B cell (primary cell): Measurements from ENCODE around the gene HNF1B. TPM values are rescaled to one million over a fixed set of nuclear protein-coding genes. Genes with fewer than 3 reads are reported as not detected.

Experiments used
- ATAC-seq: fragments of 200-7000 bp; cut with Tn5 transposase; one replicate; pipeline ENCODE4 v1.10.0; 2021; ENCODE audit warnings: low read depth, mild to moderate bottlenecking, moderate number of reproducible peaks, moderate library complexity
- CTCF ChIA-PET: fragments of 350-600 bp; sonication (Branson Sonifier 250); formaldehyde crosslinking; loops from one replicate; lab custom pipeline; 2021; ENCODE audit warnings: antibody characterized with exemption, inconsistent platforms; lab: Charles Lee
- POLR2A ChIA-PET: fragments of 350-600 bp; sonication (Branson Sonifier 250); formaldehyde crosslinking; loops from one replicate; lab custom pipeline; 2021; ENCODE audit warnings: antibody characterized with exemption; lab: Charles Lee
- DNase-seq: peaks from one replicate; pipeline ENCODE4 v3.0.0; 2013
- H2AFZ ChIP-seq: 2 replicates; pipeline ENCODE4 v1.6.1; 2012; ENCODE audit warnings: mild to moderate bottlenecking, low read depth, low read length; ENCODE audit not compliant: insufficient read depth, poor library complexity, severe bottlenecking
- H3K27ac ChIP-seq, 2 donors: 1 replicate in 1 of 2; 2 replicates in 1 of 2; pipeline ENCODE4 v1.5.1; 2012 to 2013; ENCODE audit warnings: low read length in 2 of 2, mild to moderate bottlenecking in 2 of 2, moderate library complexity in 1 of 2
- H3K27me3 ChIP-seq, 4 experiments: fragments of 200-600 bp in 1 of 4; sonication (generic) in 1 of 4; replicated peaks in 1 of 4; 1 replicate in 2 of 4; 2 replicates in 2 of 4; pipeline versions ENCODE4 v1.6.1 to v1.7.0; 2013 to 2016; ENCODE audit warnings: low read length in 3 of 4, mild to moderate bottlenecking in 2 of 4, mixed read lengths in 1 of 4, moderate library complexity in 1 of 4; ENCODE audit not compliant: insufficient read depth in 4 of 4, control insufficient read depth in 3 of 4; ENCODE audit errors: control extremely low read depth in 1 of 4
- H3K36me3 ChIP-seq, 2 experiments: replicated peaks in 1 of 2; 1 replicate in 1 of 2; 2 replicates in 1 of 2; pipeline versions ENCODE4 v1.6.1 to v1.7.1; 2013; ENCODE audit warnings: low read length in 1 of 2; ENCODE audit not compliant: insufficient read depth in 2 of 2, control insufficient read depth in 1 of 2; ENCODE audit errors: control extremely low read depth in 1 of 2, extremely low read depth in 1 of 2
- H3K4me1 ChIP-seq, 2 donors: fragments of 200-600 bp in 1 of 2; sonication (generic) in 1 of 2; 1 replicate in 1 of 2; 2 replicates in 1 of 2; pipeline versions ENCODE4 v1.5.1 to v1.6.1; 2013 to 2017; ENCODE audit warnings: low read length in 2 of 2; ENCODE audit not compliant: control insufficient read depth in 2 of 2, insufficient read depth in 2 of 2
- H3K4me2 ChIP-seq: replicated peaks from 2 replicates; pipeline ENCODE3; 2012; ENCODE audit warnings: mild to moderate bottlenecking, low read depth, low read length; ENCODE audit not compliant: poor library complexity, severe bottlenecking
- H3K4me3 ChIP-seq, 5 experiments: fragments of 200-600 bp in 1 of 5; sonication (generic) in 1 of 5; 1 replicate in 3 of 5; 2 replicates in 2 of 5; pipeline versions ENCODE4 v1.5.1 to v1.7.0; 2011 to 2016; ENCODE audit warnings: low read length in 4 of 5, mild to moderate bottlenecking in 4 of 5, low read depth in 2 of 5, control low read depth in 1 of 5, moderate library complexity in 1 of 5; ENCODE audit not compliant: insufficient read depth in 1 of 5; ENCODE audit errors: control extremely low read depth in 1 of 5, extremely low read depth in 1 of 5
- H3K79me2 ChIP-seq: fragments of 200-600 bp; sonication (generic); one replicate; pipeline ENCODE4 v1.6.0; 2016; ENCODE audit warnings: low read length; ENCODE audit not compliant: control insufficient read depth, insufficient read depth
- H3K9ac ChIP-seq: fragments of 200-600 bp; sonication (generic); 2 replicates; pipeline ENCODE4 v1.6.1; 2017; ENCODE audit warnings: mild to moderate bottlenecking, low read length, moderate library complexity
- H3K9me3 ChIP-seq, 3 donors: one replicate each; pipeline versions ENCODE4 v1.6.1 to v1.7.1; 2013; ENCODE audit warnings: low read length in 2 of 3; ENCODE audit not compliant: control insufficient read depth in 2 of 3, insufficient read depth in 1 of 3; ENCODE audit errors: control extremely low read depth in 1 of 3
- H4K20me1 ChIP-seq: 2 replicates; pipeline ENCODE4 v1.6.0; 2012; ENCODE audit warnings: mild to moderate bottlenecking, low read length; ENCODE audit not compliant: insufficient read depth, control insufficient read depth, poor library complexity, severe bottlenecking
- H3K27ac Mint-ChIP-seq: one replicate; pipeline ENCODE4 v1.8.0; 2021; ENCODE audit warnings: mixed read lengths
- H3K27me3 Mint-ChIP-seq: one replicate; pipeline ENCODE4 v1.8.0; 2021; ENCODE audit warnings: mixed read lengths
- H3K4me1 Mint-ChIP-seq: one replicate; pipeline ENCODE4 v1.8.0; 2021; ENCODE audit warnings: mixed read lengths
- H3K4me3 Mint-ChIP-seq: one replicate; pipeline ENCODE4 v1.8.0; 2021; ENCODE audit warnings: mixed read lengths
- H3K9me3 Mint-ChIP-seq: one replicate; pipeline ENCODE4 v1.8.0; 2022; ENCODE audit warnings: mixed read lengths; ENCODE audit not compliant: insufficient read depth
- CTCF ChIP-seq: fragments of 200-600 bp; IDR thresholded peaks from one replicate; pipeline ENCODE4 v1.8.0; 2022; ENCODE audit warnings: antibody characterized with exemption, mild to moderate bottlenecking
- EZH2 ChIP-seq: IDR thresholded peaks from 2 replicates; pipeline ENCODE4 v1.6.1; 2012; ENCODE audit warnings: borderline replicate concordance, low read depth, mild to moderate bottlenecking, moderate library complexity, low read length; ENCODE audit not compliant: insufficient read depth, poor library complexity, severe bottlenecking
- WGBS: methylation state at CpG from one replicate; pipeline ENCODE4 v1.1.5; 2013; ENCODE audit warnings: missing lambda C conversion rate; ENCODE audit not compliant: insufficient coverage; 5-methylcytosine and 5-hydroxymethylcytosine counted together
- intact Hi-C: fragments of 100-400 bp; cut with micrococcal nuclease; formaldehyde crosslinking; loops from one replicate; pipeline ENCODE4 v1.10.0; 2022
- polyA plus RNA-seq: library from polyadenylated mRNA; depleted of rRNA; stranded (reverse); fragments of >200 nt; gene quantifications from 2 replicates; pipeline ENCODE4 v1.2.3, GENCODE V29; 2012
- total RNA-seq, 2 donors: library from RNA; stranded (reverse); fragments of 120-200 nt in 1 of 2; gene quantifications; 1 replicate in 1 of 2; 2 replicates in 1 of 2; pipeline versions ENCODE4 v1.2.3 to v1.2.4, GENCODE V29; 2013 to 2022

HNF1B gene
- total and polyA plus RNA-seq, 2 donors (not counting 1 experiment from before 2014, with no cell fraction given), result 1.5 TPM; not detected in 1

GRCh38 chr17:37714897-37715296 is 30.0 kb downstream of the HNF1B start:
- no peaks in the 10 kb centered on the region for H3K9me3 Mint-ChIP-seq
- Histone ChIP-seq H4K20me1 (no peaks in the 10 kb centered on the region), H3K9me3 (peaks cover 0 to 4% (median 0%) of the 10 kb centered on the region in 3 donors), H3K36me3 (no peaks in the 10 kb centered on the region), H3K4me1 (no peaks in the 10 kb centered on the region), H3K9ac (no peak overlapping the region), H3K79me2 (no peaks in the 10 kb centered on the region), H3K4me2 (no peak overlapping the region), H2AFZ (no peak overlapping the region), H3K27me3 (peaks cover 0 to 16% (median 4%) of the 10 kb centered on the region in 4 experiments), H3K4me3 (no peak overlapping the region), H3K27ac (no peak overlapping the region)
- WGBS, result 45% methylated on average over 2 of the region's 4 CpGs
- ChIA-PET POLR2A (no interaction called here), CTCF (no interaction called here)
- H3K27me3 Mint-ChIP-seq, result peaks cover 33% of the 10 kb centered on the region
- DNase-seq (no peak), ATAC-seq (no peak)
- no peak for TF ChIP-seq EZH2
- no peak for TF ChIP-seq CTCF
- intact Hi-C loops, result no loop called here
- H3K4me3 Mint-ChIP-seq, result no peak overlapping the region
- no peaks in the 10 kb centered on the region for H3K4me1 Mint-ChIP-seq
- no peak overlapping the region for H3K27ac Mint-ChIP-seq

DNA sequence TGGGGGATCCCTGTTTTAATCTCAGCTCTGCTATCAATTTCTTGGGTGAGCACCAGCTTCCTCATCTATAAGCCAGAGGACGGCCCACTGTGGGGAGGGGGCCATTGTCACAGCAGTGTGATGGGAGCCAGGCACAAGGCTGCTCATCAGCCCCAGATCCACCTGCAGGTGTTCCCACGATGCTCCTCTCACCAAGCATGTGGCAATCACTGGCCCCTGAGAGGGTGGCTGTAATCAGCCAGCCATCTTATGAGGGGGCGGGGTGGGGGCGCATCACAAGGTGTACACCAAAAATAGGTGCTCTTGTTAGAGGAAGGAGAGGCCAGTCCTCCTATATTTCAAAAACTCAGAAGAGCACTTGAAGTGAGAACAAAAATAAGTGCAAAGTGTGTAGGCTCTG is 31.2 kb downstream of the HNF1B start:
- Histone ChIP-seq H4K20me1 (no peaks in the 10 kb centered on the region), H3K9me3 (peaks cover 0 to 4% (median 0%) of the 10 kb centered on the region in 3 donors), H2AFZ (no peak overlapping the region), H3K4me2 (no peak overlapping the region), H3K4me3 (no peak overlapping the region), H3K79me2 (no peaks in the 10 kb centered on the region), H3K27me3 (peaks cover 0 to 21% (median 4%) of the 10 kb centered on the region in 4 experiments), H3K9ac (no peak overlapping the region), H3K27ac (no peak overlapping the region), H3K36me3 (no peaks in the 10 kb centered on the region), H3K4me1 (no peaks in the 10 kb centered on the region)
- Mint-ChIP-seq H3K4me3 (no peak overlapping the region), H3K9me3 (no peaks in the 10 kb centered on the region), H3K27me3 (peaks cover 36% of the 10 kb centered on the region), H3K27ac (no peak overlapping the region), H3K4me1 (no peaks in the 10 kb centered on the region)
- CTCF ChIA-PET, result interaction anchor here (0.5 kb wide), 1 partner anchor 95 kb away, joined by 3 read pairs; no protein-coding TSS in a partner anchor
- TF ChIP-seq CTCF (no peak), EZH2 (no peak)
- ATAC-seq, result no peak
- DNase-seq, result no peak
- POLR2A ChIA-PET, result interaction anchor here (0.6 kb wide), 1 partner anchor 53 kb away, joined by 4 read pairs; no protein-coding TSS in a partner anchor
- intact Hi-C loops, result no loop called here
- WGBS, result 73% methylated on average over 2 of the region's 4 CpGs
